Lower leg skin (tissue), 4 donors: Measurements from ENCODE around the gene MYO7A. TPM values are rescaled to one million over a fixed set of nuclear protein-coding genes. Genes with fewer than 3 reads are reported as not detected.

ENCODE experiments used
- DNase-seq, 2 donors: peaks; one replicate each; pipeline ENCODE4 v3.0.0-alpha.2; 2019; ENCODE audit warnings: low spot score in 2 of 2
- H3K4me3 ChIP-seq: fragments of 200-600 bp; sonication (generic); 2 replicates; pipeline ENCODE4 v1.5.1; 2017; ENCODE audit warnings: mild to moderate bottlenecking, low read depth; ENCODE audit not compliant: poor library complexity, severe bottlenecking
- POLR2A ChIP-seq, 2 donors: fragments of 450-650 bp; IDR thresholded peaks; one replicate each; pipeline ENCODE4 v1.6.1; 2016 to 2017; ENCODE audit warnings: antibody characterized with exemption in 2 of 2, mild to moderate bottlenecking in 1 of 2, moderate library complexity in 1 of 2
- WGBS, 2 donors: methylation state at CpG; one replicate each; pipeline ENCODE4 v1.1.5; 2018; 5-methylcytosine and 5-hydroxymethylcytosine counted together
- intact Hi-C: fragments of 100-400 bp; cut with DNase I; formaldehyde crosslinking; loops from one replicate; pipeline ENCODE4 v1.15.0; 2023; ENCODE audit warnings: low total_unique reads
- total RNA-seq, 4 donors: library from RNA; depleted of rRNA; stranded (reverse); fragments of >200 nt; gene quantifications; one replicate each; pipeline ENCODE4 v1.1.0, GENCODE V29; 2016
- TF ChIP-seq, protein P1 (sequence below), 3 donors: fragments of 450-650 bp; IDR thresholded peaks; one replicate each; pipeline ENCODE4 v1.5.1; 2016; ENCODE audit warnings: antibody characterized with exemption in 3 of 3, mild to moderate bottlenecking in 3 of 3, moderate library complexity in 2 of 3

Gene MYO7A
- total RNA-seq, 4 donors from 2014 or later = 0.69 to 2.1 (median 1.4) TPM

- no peak overlapping the region for H3K4me3 ChIP-seq
- peak in 1 of 2 donors; percentile 90 for DNase-seq
- TF ChIP-seq, protein P1, sequence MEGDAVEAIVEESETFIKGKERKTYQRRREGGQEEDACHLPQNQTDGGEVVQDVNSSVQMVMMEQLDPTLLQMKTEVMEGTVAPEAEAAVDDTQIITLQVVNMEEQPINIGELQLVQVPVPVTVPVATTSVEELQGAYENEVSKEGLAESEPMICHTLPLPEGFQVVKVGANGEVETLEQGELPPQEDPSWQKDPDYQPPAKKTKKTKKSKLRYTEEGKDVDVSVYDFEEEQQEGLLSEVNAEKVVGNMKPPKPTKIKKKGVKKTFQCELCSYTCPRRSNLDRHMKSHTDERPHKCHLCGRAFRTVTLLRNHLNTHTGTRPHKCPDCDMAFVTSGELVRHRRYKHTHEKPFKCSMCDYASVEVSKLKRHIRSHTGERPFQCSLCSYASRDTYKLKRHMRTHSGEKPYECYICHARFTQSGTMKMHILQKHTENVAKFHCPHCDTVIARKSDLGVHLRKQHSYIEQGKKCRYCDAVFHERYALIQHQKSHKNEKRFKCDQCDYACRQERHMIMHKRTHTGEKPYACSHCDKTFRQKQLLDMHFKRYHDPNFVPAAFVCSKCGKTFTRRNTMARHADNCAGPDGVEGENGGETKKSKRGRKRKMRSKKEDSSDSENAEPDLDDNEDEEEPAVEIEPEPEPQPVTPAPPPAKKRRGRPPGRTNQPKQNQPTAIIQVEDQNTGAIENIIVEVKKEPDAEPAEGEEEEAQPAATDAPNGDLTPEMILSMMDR (IDR thresholded peaks at IDR 0.05) = peak in 1 of 3 donors; percentile 92
- no peak for TF ChIP-seq POLR2A (IDR thresholded peaks at IDR 0.05)
- intact Hi-C loops = loop anchor here (5.0 to 10.0 kb wide), 2 partner anchors 60 to 417 kb away; no protein-coding TSS in a partner anchor
- 4 to 6% methylated on average over 20 to 26 of the region's 27 CpGs for WGBS, 2 donors
Observed at GRCh38 chr11:77127235-77127911, 673 bp upstream of the MYO7A start.

- DNase-seq = no peak
- H3K4me3 ChIP-seq = no peak overlapping the region
- intact Hi-C loops = loop anchor here (5.0 to 10.0 kb wide), 2 partner anchors 58 to 416 kb away; no protein-coding TSS in a partner anchor
- no peak for TF ChIP-seq POLR2A (IDR thresholded peaks at IDR 0.05)
- TF ChIP-seq, protein P1 (IDR thresholded peaks at IDR 0.05) = no peak
- 94 to 100% methylated on average over 5 to 11 of the region's 11 CpGs for WGBS, 2 donors
Observed at GRCh38 chr11:77129069-77129841, 1.2 kb downstream of the MYO7A start.

DNA sequence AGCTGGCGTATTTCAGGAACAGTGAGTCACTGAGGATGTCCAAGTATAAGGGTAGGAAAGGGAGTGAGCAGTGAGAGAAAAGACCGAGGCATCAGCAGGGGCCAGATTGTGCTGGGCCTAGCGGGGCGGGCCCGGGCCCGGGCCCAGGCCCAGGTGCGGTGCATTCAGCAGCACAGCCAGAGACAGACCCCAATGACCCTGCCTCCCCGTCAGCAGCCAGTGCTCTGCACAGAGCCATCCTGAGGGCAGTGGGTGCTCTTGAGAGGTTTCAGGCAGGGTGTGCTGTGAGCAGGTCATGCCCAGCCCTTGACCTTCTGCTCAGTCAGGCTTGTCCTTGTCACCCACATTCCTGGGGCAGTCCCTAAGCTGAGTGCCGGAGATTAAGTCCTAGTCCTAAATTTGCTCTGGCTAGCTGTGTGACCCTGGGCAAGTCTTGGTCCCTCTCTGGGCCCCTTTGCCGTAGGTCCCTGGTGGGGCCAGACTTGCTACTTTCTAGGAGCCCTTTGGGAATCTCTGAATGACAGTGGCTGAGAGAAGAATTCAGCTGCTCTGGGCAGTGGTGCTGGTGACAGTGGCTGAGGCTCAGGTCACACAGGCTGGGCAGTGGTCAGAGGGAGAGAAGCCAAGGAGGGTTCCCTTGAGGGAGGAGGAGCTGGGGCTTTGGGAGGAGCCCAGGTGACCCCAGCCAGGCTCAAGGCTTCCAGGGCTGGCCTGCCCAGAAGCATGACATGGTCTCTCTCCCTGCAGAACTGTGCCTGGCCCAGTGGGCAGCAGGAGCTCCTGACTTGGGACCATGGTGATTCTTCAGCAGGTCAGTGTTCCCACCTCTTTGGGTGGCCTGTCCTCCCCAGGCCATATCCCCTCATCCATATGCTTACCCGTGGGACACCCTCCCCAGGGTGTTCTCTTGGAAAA lies 2.1 kb downstream of the MYO7A start:
- 82 to 93% methylated on average over 11 of the region's 11 CpGs for WGBS, 2 donors
- TF ChIP-seq, protein P1 (IDR thresholded peaks at IDR 0.05) = no peak
- no peak for TF ChIP-seq POLR2A (IDR thresholded peaks at IDR 0.05)
- no peak for DNase-seq
- H3K4me3 ChIP-seq = no peak overlapping the region
- intact Hi-C loops = loop anchor here (5.0 to 10.0 kb wide), 2 partner anchors 57 to 415 kb away; no protein-coding TSS in a partner anchor

- DNase-seq = no peak
- no peak overlapping the region for H3K4me3 ChIP-seq
- 63 to 87% methylated on average over 7 of the region's 9 CpGs for whole genome bisulfite sequencing, 2 donors
- TF ChIP-seq, protein P1 (IDR thresholded peaks at IDR 0.05) = no peak
- TF ChIP-seq POLR2A (IDR thresholded peaks at IDR 0.05) = no peak
- intact Hi-C loops = no loop called here
Observed at GRCh38 chr11:77130763-77131513, 2.9 kb downstream of the MYO7A start.

DNA sequence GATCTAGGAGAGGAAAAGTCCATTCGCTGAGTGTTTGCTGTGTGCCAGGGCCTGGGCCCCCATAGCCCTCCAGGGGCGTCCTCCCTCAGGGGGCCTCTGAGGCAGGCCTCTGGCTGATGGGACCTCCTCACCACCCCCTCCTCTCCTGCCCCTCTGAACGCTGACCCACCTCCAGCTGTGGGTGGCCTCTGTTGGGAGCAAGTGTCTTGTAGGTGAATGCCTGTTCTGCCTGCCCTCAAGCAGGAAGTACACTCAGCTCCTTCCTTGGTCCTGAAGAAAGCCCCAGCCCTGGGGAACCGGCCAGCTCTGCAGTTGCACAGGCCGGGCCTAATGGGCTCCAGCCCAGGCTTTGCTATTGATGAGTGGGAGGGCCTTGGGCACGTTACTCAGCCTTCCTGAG lies 3.5 kb downstream of the MYO7A start:
- 79% methylated on average over 5 to 6 of the region's 6 CpGs for WGBS, 2 donors
- H3K4me3 ChIP-seq = no peak overlapping the region
- DNase-seq = no peak
- intact Hi-C loops = no loop called here
- TF ChIP-seq, protein P1 (IDR thresholded peaks at IDR 0.05) = no peak
- no peak for TF ChIP-seq POLR2A (IDR thresholded peaks at IDR 0.05)
